Central memory CD8-positive, alpha-beta T cell (primary cell): ENCODE measurements around the gene TRAK1.
A peak's percentile ranks its signal among the peaks of the same experiment; 100 is the strongest.

Experiments used
- ATAC-seq: fragments of 150-1000 bp; cut with Tn5 transposase; replicated peaks from 2 replicates; pipeline ENCODE4 v1.10.0; 2022; ENCODE audit warnings: mild to moderate bottlenecking, moderate FRiP score, moderate number of reproducible peaks; ENCODE audit not compliant: poor library complexity, severe bottlenecking; ENCODE audit errors: extremely low read depth
- DNase-seq, 2 donors: peaks; one replicate each; pipeline ENCODE4 v3.0.0; 2021; ENCODE audit warnings: low spot score in 2 of 2
- H3K27ac Mint-ChIP-seq: one replicate; pipeline ENCODE4 v1.8.0; 2022; ENCODE audit warnings: low read depth, mild to moderate bottlenecking, moderate library complexity, mixed read lengths
- H3K27me3 Mint-ChIP-seq: one replicate; pipeline ENCODE4 v1.8.0; 2022; ENCODE audit warnings: mixed read lengths
- H3K36me3 Mint-ChIP-seq: one replicate; pipeline ENCODE4 v1.8.0; 2022; ENCODE audit warnings: mild to moderate bottlenecking, moderate library complexity, mixed read lengths; ENCODE audit not compliant: insufficient read depth
- H3K4me1 Mint-ChIP-seq: one replicate; pipeline ENCODE4 v1.8.0; 2022; ENCODE audit warnings: mixed read lengths
- H3K4me3 Mint-ChIP-seq: one replicate; pipeline ENCODE4 v1.8.0; 2022; ENCODE audit warnings: mild to moderate bottlenecking, moderate library complexity, mixed read lengths
- H3K9me3 Mint-ChIP-seq: one replicate; pipeline ENCODE4 v1.8.0; 2022; ENCODE audit warnings: mixed read lengths

TRAK1 gene

DNA sequence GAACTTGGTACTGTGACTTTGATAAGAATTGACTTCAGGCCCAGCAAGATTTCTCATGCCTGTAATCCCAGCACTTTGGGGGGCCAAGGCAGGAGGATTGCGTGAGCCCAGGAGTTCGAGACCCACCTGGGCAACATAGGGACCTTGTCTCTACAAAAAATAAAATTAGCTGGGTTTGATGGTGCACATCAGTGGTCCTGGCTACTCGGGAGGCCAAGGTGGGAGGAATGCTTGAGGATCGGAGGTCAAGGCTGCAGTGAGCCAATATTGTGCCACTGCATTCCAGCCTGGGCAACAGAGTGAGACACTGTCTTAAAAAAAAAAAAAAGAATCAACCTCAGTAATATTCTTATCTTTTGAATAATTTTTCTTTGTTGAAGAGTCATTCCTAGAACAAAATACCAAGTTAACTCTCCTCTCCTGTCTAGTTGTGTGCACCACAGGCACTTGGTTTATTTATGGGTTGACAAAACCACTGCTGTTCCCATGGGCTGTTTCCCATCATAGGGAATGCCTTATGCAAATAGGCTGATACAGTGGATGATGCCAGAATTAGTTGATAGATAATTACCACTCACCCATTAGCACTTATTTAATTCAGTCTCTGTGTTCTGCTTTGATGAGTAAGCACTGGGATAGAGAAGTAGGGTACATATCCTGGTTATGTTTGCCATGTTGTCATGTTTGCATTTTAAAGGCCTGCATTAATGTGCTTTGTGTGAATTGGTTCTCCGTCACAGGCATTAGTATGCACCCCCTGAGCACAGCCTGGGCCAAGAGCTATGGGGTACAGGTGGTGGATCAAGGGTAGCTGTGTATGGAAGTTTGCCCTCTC lies 32.9 kb downstream of the TRAK1 start:
- H3K27ac Mint-ChIP-seq = peak overlapping the region; percentile 70
- ATAC-seq (no peak), DNase-seq (no peak)
- H3K36me3 Mint-ChIP-seq = peaks cover 14% of the 10 kb centered on the region
- no peaks in the 10 kb centered on the region for H3K9me3 Mint-ChIP-seq
- H3K27me3 Mint-ChIP-seq = no peaks in the 10 kb centered on the region
- H3K4me3 Mint-ChIP-seq = no peak overlapping the region
- H3K4me1 Mint-ChIP-seq = peaks cover 14% of the 10 kb centered on the region

DNA sequence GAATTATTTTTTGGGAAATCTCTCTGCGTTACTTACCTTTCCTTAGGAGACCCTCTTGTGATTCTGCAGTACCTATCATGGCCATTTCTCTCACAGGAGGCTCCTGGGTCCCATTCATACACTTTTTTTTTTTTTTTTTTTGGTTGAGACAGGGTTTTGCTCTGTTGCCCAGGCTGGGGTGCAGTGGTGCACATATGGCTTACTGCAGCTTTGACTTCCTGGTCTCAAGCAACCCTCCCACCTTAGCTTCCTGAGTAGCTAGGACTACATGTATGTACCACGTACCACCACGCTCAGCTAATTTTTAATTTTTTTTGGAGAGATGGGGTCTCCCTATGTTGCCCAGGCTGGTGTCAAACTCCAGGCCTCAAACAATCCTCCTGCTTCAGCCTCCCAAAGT lies 36.1 kb downstream of the TRAK1 start:
- DNase-seq = no peak
- ATAC-seq = no peak
- H3K27me3 Mint-ChIP-seq = no peaks in the 10 kb centered on the region
- peaks cover 14% of the 10 kb centered on the region for H3K36me3 Mint-ChIP-seq
- no peak overlapping the region for H3K27ac Mint-ChIP-seq
- H3K4me3 Mint-ChIP-seq = no peak overlapping the region
- H3K4me1 Mint-ChIP-seq = peaks cover 14% of the 10 kb centered on the region
- no peaks in the 10 kb centered on the region for H3K9me3 Mint-ChIP-seq

DNA sequence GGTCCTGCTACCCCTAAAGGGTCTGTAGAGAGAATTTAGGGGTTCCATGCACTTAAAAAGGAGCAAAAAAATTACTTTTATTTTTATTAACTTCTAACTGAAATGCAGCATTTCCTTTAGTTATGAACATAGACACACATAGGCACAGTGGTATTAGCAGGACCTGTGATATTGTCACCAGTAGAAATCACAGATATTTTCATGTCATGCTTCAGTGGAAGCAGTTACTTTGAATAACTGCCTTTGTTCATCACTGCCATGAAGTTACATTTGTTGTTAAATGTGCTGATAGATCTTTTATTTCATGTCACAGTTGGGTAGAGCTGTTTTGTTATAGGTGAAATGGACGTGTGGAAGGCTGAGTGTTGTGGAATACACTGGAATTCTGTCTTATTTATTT lies 37.4 kb downstream of the TRAK1 start:
- H3K36me3 Mint-ChIP-seq = peaks cover 14% of the 10 kb centered on the region
- H3K27ac Mint-ChIP-seq = no peak overlapping the region
- no peak for ATAC-seq
- H3K4me1 Mint-ChIP-seq = peaks cover 15% of the 10 kb centered on the region
- H3K27me3 Mint-ChIP-seq = no peaks in the 10 kb centered on the region
- no peak for DNase-seq
- H3K9me3 Mint-ChIP-seq = no peaks in the 10 kb centered on the region
- H3K4me3 Mint-ChIP-seq = no peak overlapping the region

DNA sequence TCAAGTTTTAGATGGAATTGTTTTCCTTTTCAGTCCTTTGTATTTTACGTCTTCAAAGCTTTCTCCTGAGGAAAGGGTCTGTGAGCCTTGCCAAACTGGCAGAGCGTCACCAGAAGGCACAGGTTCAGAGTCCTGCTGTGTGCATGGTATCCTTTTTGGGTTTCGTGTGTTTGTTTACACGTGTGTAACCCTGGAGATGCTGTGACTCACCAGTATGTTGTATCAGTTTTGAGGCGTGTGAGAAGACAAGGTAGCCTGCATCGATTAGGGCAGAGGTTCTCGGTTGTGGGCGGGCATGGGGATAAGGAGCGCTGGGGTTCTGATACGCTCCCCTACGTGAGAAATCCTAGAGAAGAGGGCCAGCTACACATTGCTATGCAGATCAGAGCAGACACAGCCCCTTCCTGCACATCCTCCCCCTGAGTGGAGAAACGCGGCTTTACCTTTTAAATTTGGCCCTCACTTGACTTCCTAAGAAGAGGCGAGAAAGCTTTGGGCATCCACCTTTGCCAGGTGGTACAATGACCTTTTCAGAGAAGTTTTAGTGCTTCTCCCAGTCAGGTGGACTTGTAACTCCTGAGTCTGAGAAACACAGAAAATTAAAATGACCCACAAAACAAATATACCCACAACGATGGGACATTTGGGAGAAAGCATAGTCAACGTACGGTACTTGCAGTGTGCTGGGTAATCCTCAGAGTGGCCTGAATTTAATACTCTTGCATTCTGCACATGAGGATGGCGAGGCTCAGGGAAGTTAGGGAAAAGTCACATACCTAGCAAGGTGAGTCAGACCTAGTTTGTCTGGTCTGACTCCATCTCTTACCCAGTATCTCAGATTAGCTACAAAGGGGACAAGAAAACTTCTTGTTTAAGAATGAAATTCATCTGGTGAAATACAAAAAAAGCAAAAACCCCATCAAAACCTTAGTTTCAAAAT lies 38.1 kb downstream of the TRAK1 start:
- peaks cover 14% of the 10 kb centered on the region for H3K36me3 Mint-ChIP-seq
- no peak overlapping the region for H3K4me3 Mint-ChIP-seq
- H3K27ac Mint-ChIP-seq = no peak overlapping the region
- no peaks in the 10 kb centered on the region for H3K27me3 Mint-ChIP-seq
- ATAC-seq = no peak
- DNase-seq = no peak
- peaks cover 13% of the 10 kb centered on the region for H3K4me1 Mint-ChIP-seq
- H3K9me3 Mint-ChIP-seq = no peaks in the 10 kb centered on the region

DNA sequence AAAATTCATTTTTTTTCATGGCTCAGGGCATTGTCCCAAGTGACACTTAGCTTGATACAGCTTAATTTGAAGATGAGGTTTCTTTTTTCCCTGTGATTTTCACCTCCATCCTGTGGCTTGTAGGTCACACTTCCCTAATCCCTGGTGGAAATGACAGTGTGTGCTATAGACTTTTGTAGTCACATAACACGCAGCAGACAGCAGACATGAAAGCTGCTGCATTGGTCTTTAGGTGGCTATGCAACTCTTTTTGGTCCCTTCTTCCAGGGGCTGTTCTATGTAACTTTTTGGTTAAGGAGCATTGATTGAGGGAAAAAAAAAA lies 38.8 kb downstream of the TRAK1 start:
- H3K9me3 Mint-ChIP-seq = no peaks in the 10 kb centered on the region
- H3K4me3 Mint-ChIP-seq = no peak overlapping the region
- H3K36me3 Mint-ChIP-seq = peaks cover 12% of the 10 kb centered on the region
- DNase-seq (no peak), ATAC-seq (no peak)
- H3K27ac Mint-ChIP-seq = no peak overlapping the region
- H3K4me1 Mint-ChIP-seq = peaks cover 14% of the 10 kb centered on the region
- no peaks in the 10 kb centered on the region for H3K27me3 Mint-ChIP-seq

DNA sequence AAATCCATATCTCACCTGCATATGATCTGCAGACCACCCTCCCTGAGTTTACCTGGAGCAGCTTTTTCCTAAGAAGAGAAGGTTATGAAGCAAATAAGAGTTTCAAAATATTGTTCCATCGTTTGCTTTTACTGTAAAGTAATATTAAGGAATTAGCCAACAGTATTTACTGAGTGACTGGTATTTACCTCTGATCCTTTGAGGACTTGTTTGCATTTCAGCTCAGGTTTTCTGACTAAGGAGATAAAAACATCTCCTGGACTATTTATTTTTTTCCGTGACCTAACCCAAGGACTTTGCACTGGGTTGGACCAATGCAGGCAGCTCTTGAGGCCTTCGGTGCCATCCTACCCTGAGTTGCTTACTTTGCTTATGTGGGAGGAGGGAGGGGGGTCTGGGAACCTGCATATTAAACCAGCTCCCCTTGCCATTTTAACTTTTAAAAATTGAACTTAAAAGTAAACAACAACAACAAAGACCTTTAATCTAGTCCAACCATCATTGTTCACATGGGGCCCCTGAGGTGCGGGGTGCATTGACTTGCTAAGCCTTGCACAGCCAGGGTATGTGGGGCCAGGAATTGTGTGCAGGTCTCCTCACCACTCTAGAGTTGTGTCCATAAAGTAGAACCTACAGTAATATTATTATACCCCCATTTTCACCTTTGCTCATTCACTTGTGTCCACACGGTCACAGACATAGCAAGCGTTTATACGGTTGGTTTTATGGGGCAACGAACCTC lies 39.3 kb downstream of the TRAK1 start:
- H3K4me3 Mint-ChIP-seq = no peak overlapping the region
- ATAC-seq (no peak), DNase-seq (no peak)
- no peaks in the 10 kb centered on the region for H3K27me3 Mint-ChIP-seq
- H3K36me3 Mint-ChIP-seq = peaks cover 9% of the 10 kb centered on the region
- no peaks in the 10 kb centered on the region for H3K9me3 Mint-ChIP-seq
- H3K27ac Mint-ChIP-seq = no peak overlapping the region
- H3K4me1 Mint-ChIP-seq = peaks cover 18% of the 10 kb centered on the region

DNA sequence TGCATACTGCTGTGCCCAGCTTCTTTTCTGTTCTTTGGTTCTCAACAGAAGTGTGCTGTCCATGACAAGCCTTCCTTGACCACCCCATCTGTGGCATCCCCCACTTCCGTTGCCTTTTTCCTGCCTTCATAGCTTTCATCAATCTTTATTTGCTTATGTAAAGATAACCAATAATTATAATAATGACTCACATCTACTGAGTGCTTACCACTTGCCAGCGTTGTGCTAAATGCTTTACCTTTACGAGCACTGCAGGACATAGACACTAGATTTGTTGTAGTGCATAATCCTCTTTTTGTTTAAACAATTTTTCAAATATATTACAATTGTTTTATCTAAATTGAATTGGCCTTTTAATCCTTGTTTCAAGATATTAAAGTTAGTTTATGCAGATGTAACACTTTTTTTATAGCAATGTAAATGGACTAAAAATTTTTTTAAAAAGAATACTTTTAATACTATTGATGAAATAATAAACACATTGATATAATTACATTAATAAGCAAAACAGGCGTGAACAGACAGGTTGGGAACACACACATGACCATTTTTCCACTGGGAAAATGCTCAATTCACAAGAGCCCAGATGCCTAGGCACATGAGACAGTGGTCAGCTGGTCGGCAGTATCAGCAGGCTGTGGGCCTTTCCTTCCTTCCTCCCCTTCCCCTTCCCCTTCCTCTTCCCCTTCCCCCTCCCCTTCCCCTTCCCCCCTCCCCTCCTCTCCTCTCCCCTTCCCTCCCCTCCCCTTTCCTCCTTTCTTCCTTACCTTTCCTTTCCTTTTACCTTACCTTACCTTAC lies 42.5 kb downstream of the TRAK1 start:
- H3K27me3 Mint-ChIP-seq = no peaks in the 10 kb centered on the region
- H3K27ac Mint-ChIP-seq = no peak overlapping the region
- H3K4me3 Mint-ChIP-seq = no peak overlapping the region
- peaks cover 23% of the 10 kb centered on the region for H3K4me1 Mint-ChIP-seq
- DNase-seq = no peak
- peaks cover 1% of the 10 kb centered on the region for H3K36me3 Mint-ChIP-seq
- no peaks in the 10 kb centered on the region for H3K9me3 Mint-ChIP-seq
- ATAC-seq = no peak

DNA sequence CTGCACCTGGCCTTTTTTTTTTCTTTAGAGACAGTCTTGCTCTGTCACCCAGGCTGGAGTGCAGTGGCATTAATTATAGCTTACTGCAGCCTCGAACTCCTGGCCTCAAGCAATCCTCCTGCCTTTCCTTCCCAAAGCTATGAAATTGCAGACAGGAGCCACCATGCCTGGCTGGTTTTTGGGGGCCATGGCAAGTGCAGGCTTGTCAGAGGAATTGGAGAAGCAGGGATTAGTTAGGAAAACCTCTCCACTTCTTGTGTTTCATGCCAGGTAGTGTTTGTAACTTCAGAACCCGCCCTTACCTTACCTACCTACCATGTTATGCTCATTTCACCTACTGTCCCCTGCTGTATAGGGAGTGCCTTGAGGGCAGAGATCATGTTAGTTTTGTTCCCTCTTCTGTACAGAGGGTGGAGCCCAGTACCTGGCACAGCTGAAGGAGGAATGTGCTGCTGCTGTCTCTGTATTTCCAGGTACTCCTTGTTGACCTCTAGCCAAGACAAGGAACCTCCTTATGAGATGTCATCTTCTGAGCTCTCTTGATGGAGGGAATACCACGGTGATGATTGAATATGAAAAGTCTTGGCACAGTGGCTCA lies 43.8 kb downstream of the TRAK1 start:
- Mint-ChIP-seq H3K27ac (no peak overlapping the region), H3K27me3 (no peaks in the 10 kb centered on the region), H3K36me3 (peaks cover 1% of the 10 kb centered on the region), H3K4me1 (peaks cover 23% of the 10 kb centered on the region), H3K9me3 (no peaks in the 10 kb centered on the region), H3K4me3 (no peak overlapping the region)
- ATAC-seq = no peak
- no peak for DNase-seq

DNA sequence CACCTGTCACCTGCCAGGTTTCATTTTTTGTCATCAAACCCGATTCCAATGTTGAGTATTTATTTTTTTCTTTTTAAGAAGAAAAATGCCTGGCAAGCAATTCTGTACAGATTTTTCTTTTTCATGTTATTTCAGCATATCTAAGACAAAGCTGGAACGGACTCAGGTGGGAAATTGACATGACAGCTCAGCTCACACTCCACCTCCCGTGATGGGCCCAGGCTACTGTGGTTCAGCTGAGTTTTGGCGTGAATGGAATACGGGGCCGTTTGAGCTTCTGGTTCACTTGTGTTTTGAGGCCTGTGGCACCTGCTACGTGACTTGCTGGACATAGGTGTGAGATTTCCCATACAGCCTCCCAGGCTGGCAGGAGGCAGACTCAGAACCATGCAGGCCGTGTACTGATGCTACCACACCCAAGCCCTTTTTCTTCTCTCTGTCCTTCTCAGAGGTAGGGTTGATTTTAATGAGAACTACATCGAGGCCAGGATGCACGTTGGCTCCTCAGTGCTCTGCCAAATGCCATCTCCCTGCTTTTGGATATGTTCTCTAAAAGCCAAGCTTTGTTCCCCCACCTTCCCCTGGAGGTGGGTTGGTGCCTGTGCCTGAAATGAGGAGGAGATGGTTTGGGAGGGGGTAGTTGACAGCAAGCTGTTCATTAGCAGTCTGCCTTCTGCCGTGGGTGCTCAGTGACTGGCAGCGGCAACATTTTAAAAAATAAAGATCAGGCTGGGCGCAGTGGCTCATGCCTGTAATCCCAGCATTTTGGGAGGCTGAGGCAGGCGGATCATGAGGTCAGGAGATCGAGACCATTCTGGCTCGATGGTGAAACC lies 48.7 kb downstream of the TRAK1 start:
- DNase-seq = no peak
- no peak overlapping the region for H3K4me3 Mint-ChIP-seq
- H3K9me3 Mint-ChIP-seq = no peaks in the 10 kb centered on the region
- no peak for ATAC-seq
- peaks cover 18% of the 10 kb centered on the region for H3K4me1 Mint-ChIP-seq
- peaks cover 3% of the 10 kb centered on the region for H3K36me3 Mint-ChIP-seq
- no peaks in the 10 kb centered on the region for H3K27me3 Mint-ChIP-seq
- H3K27ac Mint-ChIP-seq = peak overlapping the region; percentile 44

DNA sequence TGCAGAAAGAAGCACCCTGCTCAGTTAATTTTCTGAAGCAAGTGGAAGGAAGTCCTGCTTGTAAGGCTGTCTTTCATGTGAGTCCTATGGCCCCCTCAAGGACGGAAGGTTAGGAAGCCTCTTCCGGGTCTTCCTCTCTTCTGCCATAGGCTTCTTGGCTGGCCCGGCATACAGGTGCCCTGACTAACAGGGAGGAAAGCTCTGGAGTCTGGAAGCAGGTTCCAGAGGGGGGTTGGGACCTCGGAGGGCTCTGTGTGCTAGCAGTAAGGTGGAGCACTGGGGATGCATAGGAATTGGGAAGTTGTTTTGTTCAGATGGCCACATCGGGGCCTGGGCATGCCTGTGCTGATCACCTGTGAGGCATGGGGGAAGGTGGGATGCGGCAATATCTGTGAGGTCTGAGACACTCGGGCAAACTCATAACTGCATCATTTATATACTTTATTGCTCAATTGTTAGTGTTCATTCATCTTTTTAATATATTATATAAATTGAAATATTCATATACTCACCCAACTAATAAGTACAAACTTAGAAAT lies 49.6 kb downstream of the TRAK1 start:
- Mint-ChIP-seq H3K4me3 (no peak overlapping the region), H3K4me1 (peaks cover 10% of the 10 kb centered on the region), H3K27me3 (no peaks in the 10 kb centered on the region), H3K27ac (peak overlapping the region; percentile 44), H3K36me3 (peaks cover 3% of the 10 kb centered on the region), H3K9me3 (no peaks in the 10 kb centered on the region)
- ATAC-seq = no peak
- no peak for DNase-seq

DNA sequence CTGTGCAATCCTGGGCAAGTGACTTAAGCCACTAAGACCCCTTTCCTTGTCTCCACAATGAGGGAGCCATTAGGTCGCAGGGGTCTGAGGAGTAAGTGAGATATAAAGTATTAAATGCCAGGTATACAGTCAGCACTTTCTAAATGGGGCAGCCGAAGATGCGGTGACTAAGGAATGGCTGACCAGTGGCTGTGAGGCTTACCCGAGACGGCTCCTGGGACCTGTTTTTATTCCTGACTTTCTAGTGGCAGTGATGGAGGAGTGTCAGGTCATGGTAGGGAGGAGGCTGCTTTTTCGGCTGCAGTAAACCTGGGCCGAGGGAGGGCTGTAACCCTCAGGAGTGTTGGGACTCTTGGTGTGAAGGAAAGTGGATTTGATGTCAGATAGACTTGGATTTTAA lies 52.3 kb downstream of the TRAK1 start:
- peaks cover 23% of the 10 kb centered on the region for H3K4me1 Mint-ChIP-seq

More for the DNA sequence above, 52.3 kb downstream of the TRAK1 start:
- Mint-ChIP-seq H3K27ac (no peak overlapping the region), H3K27me3 (no peaks in the 10 kb centered on the region), H3K4me3 (no peak overlapping the region), H3K36me3 (peaks cover 3% of the 10 kb centered on the region), H3K9me3 (no peaks in the 10 kb centered on the region)
- DNase-seq (no peak), ATAC-seq (no peak)
